K562 (cell line): ENCODE measurements around the gene MGP. TPM values are rescaled to one million over a fixed set of nuclear protein-coding genes. Genes with fewer than 3 reads are reported as not detected.

Experiments used
- ATAC-seq: fragments of 200-7000 bp; cut with Tn5 transposase; 3 replicates; pipeline ENCODE4 v1.9.1; 2020; ENCODE audit warnings: moderate library complexity
- BruUV-seq: library from RNA; stranded (reverse); fragments of 400-500 nt; replicated peaks from 2 replicates; lab custom pipeline; 2021; lab: Mats Ljungman, UMichigan
- CTCF ChIA-PET: fragments of 300-600 bp; formaldehyde crosslinking; extraction: SDS; loops from one replicate; lab custom pipeline; 2021; ENCODE audit warnings: low intra/inter-chr PET ratio; lab: Yijun Ruan, JAX
- POLR2A ChIA-PET: fragments of 300-600, 350-650 bp; sonication (Branson Sonifier 250); formaldehyde crosslinking; extraction: SDS; loops from one replicate; lab custom pipeline; 2021; ENCODE audit warnings: antibody characterized with exemption, inconsistent platforms; lab: Yijun Ruan, JAX
- DNase-seq, 4 experiments: peaks; one replicate each; pipeline versions ENCODE4 v3.0.0 to v3.0.0-alpha.2; 2011 to 2018; ENCODE audit warnings: low spot score in 3 of 4, mixed read lengths in 3 of 4; ENCODE audit errors: extremely low read depth in 1 of 4
- FAIRE-seq: peaks from 2 replicates; lab custom pipeline; 2011; peaks lifted over from hg19 to GRCh38; lab: Jason Lieb, UNC
- H2AFZ ChIP-seq: 2 replicates; pipeline ENCODE4 v1.6.0; 2011; ENCODE audit warnings: low read depth, low read length, control low read depth, inconsistent platforms
- H3K27ac ChIP-seq: fragments of 200-600 bp; 3 replicates; pipeline ENCODE4 v1.8.0; 2011; ENCODE audit warnings: low read depth, mild to moderate bottlenecking, control low read depth, inconsistent platforms, low read length, moderate library complexity, mixed read lengths; ENCODE audit errors: extremely low read depth
- H3K27me3 ChIP-seq, 2 experiments: fragments of 300-600 bp in 1 of 2; 2 replicates in 1 of 2; 3 replicates in 1 of 2; pipeline versions ENCODE4 v1.6.0 to v1.8.0; 2011; ENCODE audit warnings: inconsistent platforms in 2 of 2, low read length in 2 of 2, mild to moderate bottlenecking in 1 of 2, mixed read lengths in 1 of 2, moderate library complexity in 1 of 2; ENCODE audit not compliant: control insufficient read depth in 2 of 2, insufficient read depth in 2 of 2
- H3K36me3 ChIP-seq: fragments of 300-600 bp; 3 replicates; pipeline ENCODE4 v1.8.0; 2011; ENCODE audit warnings: mild to moderate bottlenecking, low read length, inconsistent platforms; ENCODE audit not compliant: control insufficient read depth, insufficient read depth
- H3K4me1 ChIP-seq, 2 experiments: fragments of 200-600 bp in 1 of 2; replicated peaks in 1 of 2; 2 replicates in 1 of 2; 3 replicates in 1 of 2; pipeline versions ENCODE4 v1.5.1 to v1.8.0; 2011; ENCODE audit warnings: inconsistent platforms in 2 of 2, low read length in 2 of 2, mild to moderate bottlenecking in 1 of 2, mixed read lengths in 1 of 2, moderate library complexity in 1 of 2; ENCODE audit not compliant: control insufficient read depth in 2 of 2, insufficient read depth in 2 of 2
- H3K4me2 ChIP-seq: 2 replicates; pipeline ENCODE4 v1.6.1; 2011; ENCODE audit warnings: low read length, control low read depth, inconsistent platforms, mixed read lengths; ENCODE audit not compliant: insufficient read depth
- H3K4me3 ChIP-seq: fragments of 200-600 bp; sonication (generic), shearing (Covaris generic); 2 replicates; pipeline ENCODE4 v1.5.1; 2016; ENCODE audit warnings: control low read depth, inconsistent platforms
- H3K79me2 ChIP-seq: fragments of 200-600 bp; 3 replicates; pipeline ENCODE4 v1.8.0; 2011; ENCODE audit warnings: low read length, inconsistent platforms; ENCODE audit not compliant: control insufficient read depth, insufficient read depth
- H3K9ac ChIP-seq, 2 experiments: 2 replicates each; pipeline versions ENCODE4 v1.6.0 to v1.6.1; 2011; ENCODE audit warnings: low read depth in 2 of 2, low read length in 2 of 2, control low read depth in 1 of 2, inconsistent platforms in 1 of 2, mild to moderate bottlenecking in 1 of 2, mixed read lengths in 1 of 2; ENCODE audit not compliant: insufficient read depth in 1 of 2
- H3K9me1 ChIP-seq: one replicate; pipeline ENCODE4 v1.6.0; 2011; ENCODE audit warnings: inconsistent platforms, mild to moderate bottlenecking, low read length, moderate library complexity; ENCODE audit not compliant: control insufficient read depth, insufficient read depth
- H3K9me3 ChIP-seq: replicated peaks from 2 replicates; pipeline ENCODE4 v1.5.1; 2011; ENCODE audit warnings: low read depth, low read length, inconsistent platforms; ENCODE audit not compliant: control insufficient read depth, insufficient read depth
- H4K20me1 ChIP-seq: replicated peaks from 2 replicates; pipeline ENCODE4 v1.6.1; 2011; ENCODE audit warnings: low read length, inconsistent platforms, mixed read lengths; ENCODE audit not compliant: control insufficient read depth, insufficient read depth
- BRF1 ChIP-seq: IDR thresholded peaks from 3 replicates; pipeline ENCODE4 v1.6.1; 2011; ENCODE audit warnings: borderline replicate concordance, mild to moderate bottlenecking; ENCODE audit not compliant: insufficient read length; ENCODE audit errors: extremely low read depth
- EWSR1 ChIP-seq: fragments of 450-650 bp; IDR thresholded peaks from 2 replicates; pipeline ENCODE4 v1.6.1; 2018; ENCODE audit warnings: borderline replicate concordance, mild to moderate bottlenecking, low read depth, moderate library complexity; ENCODE audit not compliant: partially characterized antibody
- JUN ChIP-seq, 2 experiments: sonication (generic) in 1 of 2; formaldehyde crosslinking in 1 of 2; IDR thresholded peaks; 2 replicates each; pipeline versions ENCODE4 v1.6.1 to v1.8.0; 2012 to 2022; ENCODE audit warnings: borderline replicate concordance in 2 of 2, mild to moderate bottlenecking in 2 of 2, improper control_type of control experiment in 1 of 2, low read depth in 1 of 2, low read length in 1 of 2, missing genetic modification reagents in 1 of 2
- LEF1 ChIP-seq: fragments of 450-650 bp; IDR thresholded peaks from 2 replicates; pipeline ENCODE4 v1.6.1; 2016; ENCODE audit warnings: mild to moderate bottlenecking
- PATZ1 ChIP-seq: fragments of 250-450 bp; sonication (Bioruptor Pico); IDR thresholded peaks from 2 replicates; pipeline ENCODE4 v1.5.0; 2020; ENCODE audit warnings: mild to moderate bottlenecking, borderline replicate concordance
- POU5F1 ChIP-seq: fragments of 150-350 bp; IDR thresholded peaks from 2 replicates; pipeline ENCODE4 v1.6.1; 2014; ENCODE audit warnings: borderline replicate concordance, low read length, low read depth, mild to moderate bottlenecking; ENCODE audit not compliant: partially characterized antibody
- RAD51 ChIP-seq: fragments of 450-650 bp; IDR thresholded peaks from 2 replicates; pipeline ENCODE4 v1.7.1; 2016; ENCODE audit warnings: low read depth, mild to moderate bottlenecking, borderline replicate concordance
- RBM22 ChIP-seq: fragments of 200-400 bp; formaldehyde crosslinking; IDR thresholded peaks from 2 replicates; pipeline ENCODE4 v1.6.1; 2018; ENCODE audit warnings: low read length, low read depth; ENCODE audit not compliant: poor library complexity, severe bottlenecking
- ZFPM2 ChIP-seq: fragments of 250-450 bp; sonication (Bioruptor Pico); IDR thresholded peaks from 2 replicates; pipeline ENCODE4 v1.5.1; 2022; ENCODE audit warnings: mild to moderate bottlenecking
- ZKSCAN8 ChIP-seq: fragments of 200-800 bp; sonication (Bioruptor generic); IDR thresholded peaks from 2 replicates; pipeline ENCODE4 v1.6.1; 2016; ENCODE audit warnings: missing genetic modification characterization, missing compliant biosample characterization
- ZNF57 ChIP-seq: fragments of 450-650 bp; formaldehyde crosslinking; IDR thresholded peaks from 2 replicates; pipeline ENCODE4 v1.4.0; 2020; ENCODE audit warnings: mild to moderate bottlenecking, moderate library complexity
- ZNF583 ChIP-seq: fragments of 250-450 bp; sonication (Bioruptor Pico); IDR thresholded peaks from 2 replicates; pipeline ENCODE4 v1.4.0; 2020
- WGBS: fragments of 100-300 bp; shearing (Covaris generic); methylation state at CpG from one replicate; pipeline ENCODE4 v1.1.6; 2016; ENCODE audit warnings: low coverage, mixed read lengths; ENCODE audit not compliant: insufficient coverage; ENCODE audit errors: missing lambda C conversion rate; 5-methylcytosine and 5-hydroxymethylcytosine counted together
- in situ Hi-C: fragments of 300-500 bp; cut with MboI; formaldehyde crosslinking; loops from 4 replicates; pipeline ENCODE4 v1.15.0; 2018; ENCODE audit warnings: inconsistent platforms, mixed read lengths
- intact Hi-C: fragments of 100-400 bp; cut with micrococcal nuclease; formaldehyde crosslinking; loops from 2 replicates; pipeline ENCODE4 v1.14.2; 2022
- polyA plus RNA-seq, 8 experiments: library from polyadenylated mRNA; depleted of rRNA in 4 of 8; stranded (reverse) in 5 of 8; unstranded in 3 of 8; fragments of >200 nt; fragmentation: Nextera tagmentation in 2 of 8; fragmentation: Illumina TruSeq in 1 of 8; extraction: Ambion mirVana in 2 of 8; extraction: Trizol in 1 of 8; gene quantifications; 2 replicates each; pipeline versions ENCODE4 v1.2.1 to v1.2.3, GENCODE V29; 2011 to 2014; ENCODE audit warnings: inconsistent platforms in 1 of 8, missing spikeins in 1 of 8
- total RNA-seq, 7 experiments: library from RNA; depleted of rRNA in 6 of 7; stranded (reverse); fragments of >200 nt in 6 of 7; fragmentation: Illumina TruSeq in 2 of 7; extraction: Trizol in 2 of 7; gene quantifications; 2 replicates each; pipeline versions ENCODE4 v1.2.1 to v1.2.3, GENCODE V29; 2011 to 2021; ENCODE audit warnings: low replicate concordance in 1 of 7

Gene MGP
- total and polyA plus RNA-seq, 9 of the 15 experiments (the other 6 are each of a cell fraction or from before 2014, with no cell fraction given): 1.2 TPM; not detected in 8

- TF ChIP-seq ZNF583 (CRISPR knock-in tag): no peak
- no peak for TF ChIP-seq ZFPM2 (CRISPR knock-in tag)
- TF ChIP-seq POU5F1: no peak
- no peak for TF ChIP-seq BRF1
- no peak for TF ChIP-seq PATZ1
- TF ChIP-seq JUN (IDR thresholded peaks at IDR 0.05; ENCODE audit: borderline replicate concordance, low read depth, low read length): no peak
- no peak for TF ChIP-seq JUN (CRISPR knock-in tag; IDR thresholded peaks at IDR 0.05; ENCODE audit: borderline replicate concordance)
- TF ChIP-seq ZNF57 (CRISPR knock-in tag): no peak
- TF ChIP-seq RAD51: no peak
- TF ChIP-seq RBM22: no peak
- TF ChIP-seq ZKSCAN8 (CRISPR knock-in tag): no peak
- no peak for TF ChIP-seq EWSR1
- no peak for TF ChIP-seq LEF1
- no peak overlapping the region for H3K4me2 ChIP-seq
- ChIA-PET POLR2A (no interaction called here), CTCF (no interaction called here)
- intact Hi-C loops: no loop called here
- DNase-seq (no peak), FAIRE-seq (no peak), ATAC-seq (no peak)
- in situ Hi-C loops: no loop called here
- H3K27ac ChIP-seq: no peak overlapping the region
- H3K4me3 ChIP-seq: no peak overlapping the region
- no peaks in the 10 kb centered on the region; a peak in 1 of 5 replicates for H3K4me1 ChIP-seq
- no peaks in the 10 kb centered on the region for H3K36me3 ChIP-seq
- BruUV-seq: no TSS peak
- no peaks in the 10 kb centered on the region for H3K79me2 ChIP-seq
- H2AFZ ChIP-seq: no peak overlapping the region
- H3K9me3 ChIP-seq: no peaks in the 10 kb centered on the region
- no peaks in the 10 kb centered on the region for H3K27me3 ChIP-seq
- no peaks in the 10 kb centered on the region for H3K9me1 ChIP-seq
- H4K20me1 ChIP-seq: no peaks in the 10 kb centered on the region
- no peak overlapping the region for H3K9ac ChIP-seq
- WGBS: 0% methylated on average over 1 of the region's 1 CpG
Measured at GRCh38 chr12:14907953-14908352, 22.3 kb upstream of the MGP start.
